K562 (cell line): ENCODE data around the gene TGFBR3L. TPM values are rescaled to one million over a fixed set of nuclear protein-coding genes. Genes with fewer than 3 reads are reported as not detected.

ENCODE experiments used
- ILF3 ChIP-seq: fragments of 450-650 bp; IDR thresholded peaks from 2 replicates; pipeline ENCODE4 v1.6.1; 2018; ENCODE audit warnings: antibody characterized with exemption, mild to moderate bottlenecking, moderate library complexity, borderline replicate concordance
- MCM2 ChIP-seq: fragments of 450-650 bp; IDR thresholded peaks from 2 replicates; pipeline ENCODE4 v1.6.1; 2017; ENCODE audit warnings: low read depth, mild to moderate bottlenecking
- MEIS2 ChIP-seq: fragments of 450-650 bp; IDR thresholded peaks from 2 replicates; pipeline ENCODE4 v1.6.1; 2014; ENCODE audit warnings: mild to moderate bottlenecking; ENCODE audit not compliant: partially characterized antibody
- MTF1 ChIP-seq: fragments of 250-450 bp; sonication (Bioruptor Pico); IDR thresholded peaks from 2 replicates; pipeline ENCODE4 v1.9.0; 2021; ENCODE audit warnings: moderate library complexity, mild to moderate bottlenecking, inconsistent platforms, borderline replicate concordance
- RUNX1 ChIP-seq: sonication (generic); IDR thresholded peaks from 2 replicates; pipeline ENCODE4 v1.6.1; 2016; ENCODE audit warnings: antibody characterized with exemption, low read depth
- ZBTB2 ChIP-seq: fragments of 450-650 bp; IDR thresholded peaks from 2 replicates; pipeline ENCODE4 v1.6.1; 2016; ENCODE audit warnings: antibody characterized with exemption
- polyA plus RNA-seq, 8 experiments: library from polyadenylated mRNA; depleted of rRNA in 4 of 8; stranded (reverse) in 5 of 8; unstranded in 3 of 8; fragments of >200 nt; fragmentation: Nextera tagmentation in 2 of 8; fragmentation: Illumina TruSeq in 1 of 8; extraction: Ambion mirVana in 2 of 8; extraction: Trizol in 1 of 8; gene quantifications; 2 replicates each; pipeline versions ENCODE4 v1.2.1 to v1.2.3, GENCODE V29; 2011 to 2014; ENCODE audit warnings: inconsistent platforms in 1 of 8, missing spikeins in 1 of 8
- total RNA-seq, 7 experiments: library from RNA; depleted of rRNA in 6 of 7; stranded (reverse); fragments of >200 nt in 6 of 7; fragmentation: Illumina TruSeq in 2 of 7; extraction: Trizol in 2 of 7; gene quantifications; 2 replicates each; pipeline versions ENCODE4 v1.2.1 to v1.2.3, GENCODE V29; 2011 to 2021; ENCODE audit warnings: low replicate concordance in 1 of 7
- TF ChIP-seq, protein P1 (sequence below): fragments of 450-650 bp; formaldehyde crosslinking; IDR thresholded peaks from 2 replicates; pipeline ENCODE4 v1.4.0; 2020; ENCODE audit warnings: mild to moderate bottlenecking, moderate library complexity
- TF ChIP-seq, protein P2 (sequence below): sonication (generic); formaldehyde crosslinking; IDR thresholded peaks from 2 replicates; pipeline ENCODE4 v1.8.0; 2023; ENCODE audit warnings: mild to moderate bottlenecking, missing genetic modification reagents

Gene TGFBR3L
- total and polyA plus RNA-seq, 9 of the 15 experiments (the other 6 are each of a cell fraction or from before 2014, with no cell fraction given) = not detected

- TF ChIP-seq, protein P1, sequence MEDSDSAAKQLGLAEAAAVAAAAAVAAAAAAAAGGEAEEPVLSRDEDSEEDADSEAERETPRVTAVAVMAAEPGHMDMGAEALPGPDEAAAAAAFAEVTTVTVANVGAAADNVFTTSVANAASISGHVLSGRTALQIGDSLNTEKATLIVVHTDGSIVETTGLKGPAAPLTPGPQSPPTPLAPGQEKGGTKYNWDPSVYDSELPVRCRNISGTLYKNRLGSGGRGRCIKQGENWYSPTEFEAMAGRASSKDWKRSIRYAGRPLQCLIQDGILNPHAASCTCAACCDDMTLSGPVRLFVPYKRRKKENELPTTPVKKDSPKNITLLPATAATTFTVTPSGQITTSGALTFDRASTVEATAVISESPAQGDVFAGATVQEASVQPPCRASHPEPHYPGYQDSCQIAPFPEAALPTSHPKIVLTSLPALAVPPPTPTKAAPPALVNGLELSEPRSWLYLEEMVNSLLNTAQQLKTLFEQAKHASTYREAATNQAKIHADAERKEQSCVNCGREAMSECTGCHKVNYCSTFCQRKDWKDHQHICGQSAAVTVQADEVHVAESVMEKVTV = no peak
- TF ChIP-seq, protein P2, sequence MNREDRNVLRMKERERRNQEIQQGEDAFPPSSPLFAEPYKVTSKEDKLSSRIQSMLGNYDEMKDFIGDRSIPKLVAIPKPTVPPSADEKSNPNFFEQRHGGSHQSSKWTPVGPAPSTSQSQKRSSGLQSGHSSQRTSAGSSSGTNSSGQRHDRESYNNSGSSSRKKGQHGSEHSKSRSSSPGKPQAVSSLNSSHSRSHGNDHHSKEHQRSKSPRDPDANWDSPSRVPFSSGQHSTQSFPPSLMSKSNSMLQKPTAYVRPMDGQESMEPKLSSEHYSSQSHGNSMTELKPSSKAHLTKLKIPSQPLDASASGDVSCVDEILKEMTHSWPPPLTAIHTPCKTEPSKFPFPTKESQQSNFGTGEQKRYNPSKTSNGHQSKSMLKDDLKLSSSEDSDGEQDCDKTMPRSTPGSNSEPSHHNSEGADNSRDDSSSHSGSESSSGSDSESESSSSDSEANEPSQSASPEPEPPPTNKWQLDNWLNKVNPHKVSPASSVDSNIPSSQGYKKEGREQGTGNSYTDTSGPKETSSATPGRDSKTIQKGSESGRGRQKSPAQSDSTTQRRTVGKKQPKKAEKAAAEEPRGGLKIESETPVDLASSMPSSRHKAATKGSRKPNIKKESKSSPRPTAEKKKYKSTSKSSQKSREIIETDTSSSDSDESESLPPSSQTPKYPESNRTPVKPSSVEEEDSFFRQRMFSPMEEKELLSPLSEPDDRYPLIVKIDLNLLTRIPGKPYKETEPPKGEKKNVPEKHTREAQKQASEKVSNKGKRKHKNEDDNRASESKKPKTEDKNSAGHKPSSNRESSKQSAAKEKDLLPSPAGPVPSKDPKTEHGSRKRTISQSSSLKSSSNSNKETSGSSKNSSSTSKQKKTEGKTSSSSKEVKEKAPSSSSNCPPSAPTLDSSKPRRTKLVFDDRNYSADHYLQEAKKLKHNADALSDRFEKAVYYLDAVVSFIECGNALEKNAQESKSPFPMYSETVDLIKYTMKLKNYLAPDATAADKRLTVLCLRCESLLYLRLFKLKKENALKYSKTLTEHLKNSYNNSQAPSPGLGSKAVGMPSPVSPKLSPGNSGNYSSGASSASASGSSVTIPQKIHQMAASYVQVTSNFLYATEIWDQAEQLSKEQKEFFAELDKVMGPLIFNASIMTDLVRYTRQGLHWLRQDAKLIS (CRISPR knock-in tag) = peak; percentile 39; the same call in 1 of the 2 replicates
- TF ChIP-seq MCM2 = no peak
- peak; percentile 13 for TF ChIP-seq MEIS2
- no peak for TF ChIP-seq ZBTB2
- TF ChIP-seq MTF1 = no peak
- no peak for TF ChIP-seq RUNX1
- TF ChIP-seq ILF3 = no peak
These were observed 10.7 kb downstream of the TGFBR3L start (continued) for GRCh38 chr19:7925171-7925851.
